ENCODE data around the gene THADA.
"Not testable (repeated sequence)": the region's sequence is repeated elsewhere in the genome, so short reads cannot be mapped to it uniquely, and the experiment has no call there.

The THADA gene

GRCh38 chr2:43387092-43388062 lies 208.5 kb downstream of the THADA start:
- no peak for DNase-seq (ENCODE audit: low read depth in 2 of 2)

GRCh38 chr2:43386679-43387078 lies 209.2 kb downstream of the THADA start:
- DNase-seq (ENCODE audit: low read depth in 2 of 2): not testable (repeated sequence)

- no peak for DNase-seq (ENCODE audit: low read depth in 2 of 2)
These were observed 211.7 kb downstream of the THADA start for GRCh38 chr2:43384143-43384542.

GRCh38 chr2:43383533-43383932 lies 212.3 kb downstream of the THADA start:
- no peak for DNase-seq (ENCODE audit: low read depth in 2 of 2)

GRCh38 chr2:43379494-43379893 lies 216.3 kb downstream of the THADA start:
- DNase-seq (ENCODE audit: low read depth in 2 of 2): no peak

- no peak for DNase-seq (ENCODE audit: low read depth in 2 of 2)
These were observed 218.5 kb downstream of the THADA start for GRCh38 chr2:43377327-43377726.

GRCh38 chr2:43376523-43377198 lies 219.2 kb downstream of the THADA start:
- no peak for DNase-seq (ENCODE audit: low read depth in 2 of 2)

- DNase-seq (ENCODE audit: low read depth in 2 of 2): no peak
These were observed 219.9 kb downstream of the THADA start for GRCh38 chr2:43375746-43376522.

GRCh38 chr2:43372416-43373081 lies 223.3 kb downstream of the THADA start:
- no peak for DNase-seq (ENCODE audit: low read depth in 2 of 2)

- no peak for DNase-seq (ENCODE audit: low read depth in 2 of 2)
These were observed 225.1 kb downstream of the THADA start for GRCh38 chr2:43370705-43371104.

- no peak for DNase-seq (ENCODE audit: low read depth in 2 of 2)
These were observed 225.7 kb downstream of the THADA start for GRCh38 chr2:43370146-43370545.

- DNase-seq (ENCODE audit: low read depth in 2 of 2): no peak
These were observed 227.1 kb downstream of the THADA start for GRCh38 chr2:43368483-43369385.

GRCh38 chr2:43367012-43367782 lies 228.6 kb downstream of the THADA start:
- DNase-seq (ENCODE audit: low read depth in 2 of 2): no peak

GRCh38 chr2:43363120-43363519 lies 232.7 kb downstream of the THADA start:
- DNase-seq (ENCODE audit: low read depth in 2 of 2): no peak

- no peak for DNase-seq (ENCODE audit: low read depth in 2 of 2)
These were observed 234.6 kb downstream of the THADA start for GRCh38 chr2:43361286-43361685.

GRCh38 chr2:43360137-43360536 lies 235.7 kb downstream of the THADA start:
- no peak for DNase-seq (ENCODE audit: low read depth in 2 of 2)

- DNase-seq (ENCODE audit: low read depth in 2 of 2): no peak
These were observed 237.2 kb downstream of the THADA start for GRCh38 chr2:43358410-43359201.

GRCh38 chr2:43356774-43357173 lies 239.1 kb downstream of the THADA start:
- DNase-seq (ENCODE audit: low read depth in 2 of 2): no peak

- no peak for DNase-seq (ENCODE audit: low read depth in 2 of 2)
These were observed 240.4 kb downstream of the THADA start for GRCh38 chr2:43355399-43355798.

All from stimulated activated CD4-positive, alpha-beta T cell treated with anti-CD3 and anti-CD28 coated beads, Interleukin-1b, Interleukin-23, amount 100 ng/mL, for 1 hour (primary cell).